GM23338 (cell line): ENCODE data around the gene RASL12. TPM values are rescaled to one million over a fixed set of nuclear protein-coding genes. Genes with fewer than 3 reads are reported as not detected.

Experiments used
- ATAC-seq: fragments of 200-7000 bp; cut with Tn5 transposase; 3 replicates; pipeline ENCODE4 v1.9.1; 2020
- DNase-seq: peaks from one replicate; pipeline ENCODE4 v3.0.0-alpha.2; 2015; ENCODE audit warnings: low spot score
- H2AFZ ChIP-seq: fragments of 200-600 bp; sonication (generic); 2 replicates; pipeline ENCODE4 v1.8.0; 2016; ENCODE audit warnings: antibody characterized with exemption, mild to moderate bottlenecking, moderate library complexity
- H3F3A ChIP-seq: fragments of 200-600 bp; sonication (generic); replicated peaks from 2 replicates; pipeline ENCODE4 v1.8.0; 2017; ENCODE audit warnings: antibody characterized with exemption, mixed run types, low read depth
- H3K27ac ChIP-seq: fragments of 200-600 bp; sonication (generic); 2 replicates; pipeline ENCODE4 v1.6.1; 2016; ENCODE audit warnings: low read depth
- H3K27me3 ChIP-seq: fragments of 200-600 bp; sonication (generic); 2 replicates; pipeline ENCODE4 v1.8.0; 2016; ENCODE audit warnings: mild to moderate bottlenecking, mixed run types, moderate library complexity; ENCODE audit not compliant: insufficient read depth
- H3K36me3 ChIP-seq: fragments of 200-600 bp; sonication (generic); 2 replicates; pipeline ENCODE4 v1.8.0; 2016; ENCODE audit warnings: mild to moderate bottlenecking; ENCODE audit not compliant: insufficient read depth
- H3K4me1 ChIP-seq: fragments of 200-600 bp; sonication (generic); 2 replicates; pipeline ENCODE4 v1.8.0; 2016; ENCODE audit warnings: mild to moderate bottlenecking, moderate library complexity; ENCODE audit not compliant: insufficient read depth
- H3K4me2 ChIP-seq: fragments of 200-600 bp; sonication (generic); 2 replicates; pipeline ENCODE4 v1.7.1; 2017; ENCODE audit warnings: mixed run types
- H3K4me3 ChIP-seq: fragments of 200-600 bp; sonication (generic); 2 replicates; pipeline ENCODE4 v1.6.1; 2016; ENCODE audit warnings: mixed run types
- H3K79me2 ChIP-seq: fragments of 200-600 bp; sonication (generic); replicated peaks from 2 replicates; pipeline ENCODE4 v1.8.0; 2017; ENCODE audit warnings: mild to moderate bottlenecking; ENCODE audit not compliant: insufficient read depth
- H3K9me2 ChIP-seq: fragments of 200-600 bp; sonication (generic); 2 replicates; pipeline ENCODE4 v1.8.0; 2017; ENCODE audit not compliant: insufficient read depth
- H4K20me1 ChIP-seq: fragments of 200-600 bp; sonication (generic); replicated peaks from 2 replicates; pipeline ENCODE4 v1.8.0; 2017; ENCODE audit warnings: mild to moderate bottlenecking; ENCODE audit not compliant: insufficient read depth
- H3K27ac Mint-ChIP-seq: 2 replicates; pipeline ENCODE4 v1.8.0; 2020; ENCODE audit warnings: inconsistent platforms, mild to moderate bottlenecking, moderate library complexity, mixed read lengths
- H3K27me3 Mint-ChIP-seq: 3 replicates; pipeline ENCODE4 v1.8.0; 2022; ENCODE audit warnings: low read depth, mild to moderate bottlenecking, moderate library complexity, mixed read lengths, inconsistent platforms; ENCODE audit not compliant: insufficient read depth, poor library complexity
- H3K36me3 Mint-ChIP-seq: 3 replicates; pipeline ENCODE4 v1.8.0; 2021; ENCODE audit warnings: low read depth, mild to moderate bottlenecking, inconsistent platforms, moderate library complexity, mixed read lengths
- H3K4me1 Mint-ChIP-seq: 3 replicates; pipeline ENCODE4 v1.8.0; 2020; ENCODE audit warnings: mild to moderate bottlenecking, inconsistent platforms, mixed read lengths
- H3K4me3 Mint-ChIP-seq: 3 replicates; pipeline ENCODE4 v1.8.0; 2021; ENCODE audit warnings: moderate library complexity, mild to moderate bottlenecking, inconsistent platforms, mixed read lengths
- H3K9me3 Mint-ChIP-seq: 3 replicates; pipeline ENCODE4 v1.8.0; 2020; ENCODE audit warnings: moderate library complexity, mild to moderate bottlenecking, inconsistent platforms, mixed read lengths
- CREB1 ChIP-seq: fragments of 250-450 bp; sonication (Bioruptor Pico); IDR thresholded peaks from 2 replicates; pipeline ENCODE4 v1.5.0; 2020; ENCODE audit warnings: low read depth, mild to moderate bottlenecking, moderate library complexity
- EZH2 ChIP-seq: fragments of 200-600 bp; sonication (generic); IDR thresholded peaks from one replicate; pipeline ENCODE4 v1.8.0; 2017; ENCODE audit warnings: antibody characterized with exemption, mild to moderate bottlenecking, low read depth; ENCODE audit not compliant: unreplicated experiment
- EZH2phosphoT487 ChIP-seq: fragments of 200-600 bp; sonication (generic); IDR thresholded peaks from one replicate; pipeline ENCODE4 v1.8.1; 2018; ENCODE audit warnings: antibody characterized with exemption; ENCODE audit not compliant: unreplicated experiment
- POLR2AphosphoS5 ChIP-seq: IDR thresholded peaks from 2 replicates; pipeline ENCODE4 v1.6.1; 2016; ENCODE audit warnings: antibody characterized with exemption, low read depth
- STAT1 ChIP-seq: IDR thresholded peaks from one replicate; pipeline ENCODE4 v1.6.1; 2016; ENCODE audit warnings: antibody characterized with exemption; ENCODE audit not compliant: unreplicated experiment
- ZNF114 ChIP-seq: fragments of 250-450 bp; sonication (Bioruptor Pico); IDR thresholded peaks from 2 replicates; pipeline ENCODE4 v1.5.0; 2020; ENCODE audit warnings: mild to moderate bottlenecking, moderate library complexity
- polyA plus RNA-seq: library from polyadenylated mRNA; unstranded; fragments of >200 nt; fragmentation: Nextera tagmentation; extraction: Ambion mirVana; gene quantifications from 2 replicates; pipeline ENCODE4 v1.2.1, GENCODE V29; 2016
- total RNA-seq: library from RNA; depleted of rRNA; stranded (reverse); fragments of >200 nt; shearing (Covaris generic); gene quantifications from 2 replicates; pipeline ENCODE4 v1.2.3, GENCODE V29; 2014
- TF ChIP-seq, protein P1 (sequence below), 2 experiments: fragments of 200-600 bp in 1 of 2; sonication (generic) in 1 of 2; conservative IDR thresholded peaks; 2 replicates each; pipeline versions ENCODE4 v1.5.1 to v1.6.1; 2016 to 2017; ENCODE audit warnings: antibody characterized with exemption in 2 of 2, low read depth in 2 of 2, mild to moderate bottlenecking in 2 of 2, moderate library complexity in 1 of 2
- TF ChIP-seq, protein P2 (sequence below): IDR thresholded peaks from one replicate; pipeline ENCODE4 v1.6.1; 2018; ENCODE audit warnings: antibody characterized with exemption; ENCODE audit not compliant: unreplicated experiment
- TF ChIP-seq, protein P3 (sequence below): fragments of 250-450 bp; sonication (Bioruptor Pico); IDR thresholded peaks from 2 replicates; pipeline ENCODE4 v1.5.0; 2020; ENCODE audit warnings: mild to moderate bottlenecking, moderate library complexity

The RASL12 gene
- total and polyA plus RNA-seq, 2 experiments from 2014 or later = 4.5 to 27.7 TPM

DNA sequence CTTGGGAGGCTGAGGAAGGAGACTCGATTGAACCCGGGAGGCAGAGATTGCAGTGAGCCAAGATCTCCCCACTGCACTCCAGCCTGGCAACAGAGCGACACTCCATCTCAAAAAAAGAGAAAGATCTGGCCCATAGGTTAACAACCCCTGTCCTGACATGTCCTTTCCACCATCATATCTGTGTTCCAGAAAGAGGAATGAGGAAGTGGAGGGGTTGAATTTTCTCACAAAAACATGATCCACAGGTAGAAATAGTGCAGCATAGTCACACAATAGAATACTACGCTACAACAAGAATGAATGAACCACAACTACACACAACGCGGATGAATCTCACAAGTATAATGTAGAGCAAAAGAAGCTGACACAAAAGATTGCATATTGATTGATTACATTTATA lies 27.3 kb downstream of the RASL12 start (continued):
- TF ChIP-seq, protein P1, sequence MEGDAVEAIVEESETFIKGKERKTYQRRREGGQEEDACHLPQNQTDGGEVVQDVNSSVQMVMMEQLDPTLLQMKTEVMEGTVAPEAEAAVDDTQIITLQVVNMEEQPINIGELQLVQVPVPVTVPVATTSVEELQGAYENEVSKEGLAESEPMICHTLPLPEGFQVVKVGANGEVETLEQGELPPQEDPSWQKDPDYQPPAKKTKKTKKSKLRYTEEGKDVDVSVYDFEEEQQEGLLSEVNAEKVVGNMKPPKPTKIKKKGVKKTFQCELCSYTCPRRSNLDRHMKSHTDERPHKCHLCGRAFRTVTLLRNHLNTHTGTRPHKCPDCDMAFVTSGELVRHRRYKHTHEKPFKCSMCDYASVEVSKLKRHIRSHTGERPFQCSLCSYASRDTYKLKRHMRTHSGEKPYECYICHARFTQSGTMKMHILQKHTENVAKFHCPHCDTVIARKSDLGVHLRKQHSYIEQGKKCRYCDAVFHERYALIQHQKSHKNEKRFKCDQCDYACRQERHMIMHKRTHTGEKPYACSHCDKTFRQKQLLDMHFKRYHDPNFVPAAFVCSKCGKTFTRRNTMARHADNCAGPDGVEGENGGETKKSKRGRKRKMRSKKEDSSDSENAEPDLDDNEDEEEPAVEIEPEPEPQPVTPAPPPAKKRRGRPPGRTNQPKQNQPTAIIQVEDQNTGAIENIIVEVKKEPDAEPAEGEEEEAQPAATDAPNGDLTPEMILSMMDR (conservative IDR thresholded peaks at IDR 0.05; ENCODE audit: low read depth in 2 of 2) = no peak
- TF ChIP-seq, protein P2, sequence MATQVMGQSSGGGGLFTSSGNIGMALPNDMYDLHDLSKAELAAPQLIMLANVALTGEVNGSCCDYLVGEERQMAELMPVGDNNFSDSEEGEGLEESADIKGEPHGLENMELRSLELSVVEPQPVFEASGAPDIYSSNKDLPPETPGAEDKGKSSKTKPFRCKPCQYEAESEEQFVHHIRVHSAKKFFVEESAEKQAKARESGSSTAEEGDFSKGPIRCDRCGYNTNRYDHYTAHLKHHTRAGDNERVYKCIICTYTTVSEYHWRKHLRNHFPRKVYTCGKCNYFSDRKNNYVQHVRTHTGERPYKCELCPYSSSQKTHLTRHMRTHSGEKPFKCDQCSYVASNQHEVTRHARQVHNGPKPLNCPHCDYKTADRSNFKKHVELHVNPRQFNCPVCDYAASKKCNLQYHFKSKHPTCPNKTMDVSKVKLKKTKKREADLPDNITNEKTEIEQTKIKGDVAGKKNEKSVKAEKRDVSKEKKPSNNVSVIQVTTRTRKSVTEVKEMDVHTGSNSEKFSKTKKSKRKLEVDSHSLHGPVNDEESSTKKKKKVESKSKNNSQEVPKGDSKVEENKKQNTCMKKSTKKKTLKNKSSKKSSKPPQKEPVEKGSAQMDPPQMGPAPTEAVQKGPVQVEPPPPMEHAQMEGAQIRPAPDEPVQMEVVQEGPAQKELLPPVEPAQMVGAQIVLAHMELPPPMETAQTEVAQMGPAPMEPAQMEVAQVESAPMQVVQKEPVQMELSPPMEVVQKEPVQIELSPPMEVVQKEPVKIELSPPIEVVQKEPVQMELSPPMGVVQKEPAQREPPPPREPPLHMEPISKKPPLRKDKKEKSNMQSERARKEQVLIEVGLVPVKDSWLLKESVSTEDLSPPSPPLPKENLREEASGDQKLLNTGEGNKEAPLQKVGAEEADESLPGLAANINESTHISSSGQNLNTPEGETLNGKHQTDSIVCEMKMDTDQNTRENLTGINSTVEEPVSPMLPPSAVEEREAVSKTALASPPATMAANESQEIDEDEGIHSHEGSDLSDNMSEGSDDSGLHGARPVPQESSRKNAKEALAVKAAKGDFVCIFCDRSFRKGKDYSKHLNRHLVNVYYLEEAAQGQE = no peak
- TF ChIP-seq STAT1 = no peak
- TF ChIP-seq POLR2AphosphoS5 = no peak
- TF ChIP-seq ZNF114 = no peak

DNA sequence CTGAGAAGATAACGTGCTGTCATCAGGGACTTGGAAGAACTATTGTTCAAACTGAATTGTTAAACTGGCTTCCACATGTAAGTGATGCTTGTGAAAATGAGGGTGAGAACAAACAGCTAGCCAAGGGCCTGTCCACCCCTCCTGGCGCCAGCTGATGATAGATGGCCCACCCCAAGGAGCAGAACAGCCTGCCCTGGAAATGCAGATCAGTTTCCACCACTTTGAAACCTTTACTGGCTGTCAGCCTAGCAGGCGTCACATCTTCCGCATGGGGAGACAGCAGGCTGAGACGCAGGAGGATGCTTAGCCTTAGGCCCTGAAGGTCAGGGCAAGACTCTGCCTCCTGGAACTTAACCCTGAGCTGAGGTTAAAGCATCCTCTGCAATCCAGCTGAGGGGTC lies 29.0 kb downstream of the RASL12 start:
- no peak for ATAC-seq
- no peaks in the 10 kb centered on the region for H3F3A ChIP-seq
- H3K27me3 Mint-ChIP-seq = no peaks in the 10 kb centered on the region
- H3K27ac Mint-ChIP-seq = no peak overlapping the region
- no peaks in the 10 kb centered on the region for H4K20me1 ChIP-seq
- no peak overlapping the region for H3K4me3 Mint-ChIP-seq
- H3K4me3 ChIP-seq = no peak overlapping the region
- TF ChIP-seq EZH2phosphoT487 = no peak
- TF ChIP-seq ZNF114 = no peak
- no peak for TF ChIP-seq CREB1
- TF ChIP-seq STAT1 = no peak
- no peak for TF ChIP-seq EZH2
- TF ChIP-seq, protein P3, sequence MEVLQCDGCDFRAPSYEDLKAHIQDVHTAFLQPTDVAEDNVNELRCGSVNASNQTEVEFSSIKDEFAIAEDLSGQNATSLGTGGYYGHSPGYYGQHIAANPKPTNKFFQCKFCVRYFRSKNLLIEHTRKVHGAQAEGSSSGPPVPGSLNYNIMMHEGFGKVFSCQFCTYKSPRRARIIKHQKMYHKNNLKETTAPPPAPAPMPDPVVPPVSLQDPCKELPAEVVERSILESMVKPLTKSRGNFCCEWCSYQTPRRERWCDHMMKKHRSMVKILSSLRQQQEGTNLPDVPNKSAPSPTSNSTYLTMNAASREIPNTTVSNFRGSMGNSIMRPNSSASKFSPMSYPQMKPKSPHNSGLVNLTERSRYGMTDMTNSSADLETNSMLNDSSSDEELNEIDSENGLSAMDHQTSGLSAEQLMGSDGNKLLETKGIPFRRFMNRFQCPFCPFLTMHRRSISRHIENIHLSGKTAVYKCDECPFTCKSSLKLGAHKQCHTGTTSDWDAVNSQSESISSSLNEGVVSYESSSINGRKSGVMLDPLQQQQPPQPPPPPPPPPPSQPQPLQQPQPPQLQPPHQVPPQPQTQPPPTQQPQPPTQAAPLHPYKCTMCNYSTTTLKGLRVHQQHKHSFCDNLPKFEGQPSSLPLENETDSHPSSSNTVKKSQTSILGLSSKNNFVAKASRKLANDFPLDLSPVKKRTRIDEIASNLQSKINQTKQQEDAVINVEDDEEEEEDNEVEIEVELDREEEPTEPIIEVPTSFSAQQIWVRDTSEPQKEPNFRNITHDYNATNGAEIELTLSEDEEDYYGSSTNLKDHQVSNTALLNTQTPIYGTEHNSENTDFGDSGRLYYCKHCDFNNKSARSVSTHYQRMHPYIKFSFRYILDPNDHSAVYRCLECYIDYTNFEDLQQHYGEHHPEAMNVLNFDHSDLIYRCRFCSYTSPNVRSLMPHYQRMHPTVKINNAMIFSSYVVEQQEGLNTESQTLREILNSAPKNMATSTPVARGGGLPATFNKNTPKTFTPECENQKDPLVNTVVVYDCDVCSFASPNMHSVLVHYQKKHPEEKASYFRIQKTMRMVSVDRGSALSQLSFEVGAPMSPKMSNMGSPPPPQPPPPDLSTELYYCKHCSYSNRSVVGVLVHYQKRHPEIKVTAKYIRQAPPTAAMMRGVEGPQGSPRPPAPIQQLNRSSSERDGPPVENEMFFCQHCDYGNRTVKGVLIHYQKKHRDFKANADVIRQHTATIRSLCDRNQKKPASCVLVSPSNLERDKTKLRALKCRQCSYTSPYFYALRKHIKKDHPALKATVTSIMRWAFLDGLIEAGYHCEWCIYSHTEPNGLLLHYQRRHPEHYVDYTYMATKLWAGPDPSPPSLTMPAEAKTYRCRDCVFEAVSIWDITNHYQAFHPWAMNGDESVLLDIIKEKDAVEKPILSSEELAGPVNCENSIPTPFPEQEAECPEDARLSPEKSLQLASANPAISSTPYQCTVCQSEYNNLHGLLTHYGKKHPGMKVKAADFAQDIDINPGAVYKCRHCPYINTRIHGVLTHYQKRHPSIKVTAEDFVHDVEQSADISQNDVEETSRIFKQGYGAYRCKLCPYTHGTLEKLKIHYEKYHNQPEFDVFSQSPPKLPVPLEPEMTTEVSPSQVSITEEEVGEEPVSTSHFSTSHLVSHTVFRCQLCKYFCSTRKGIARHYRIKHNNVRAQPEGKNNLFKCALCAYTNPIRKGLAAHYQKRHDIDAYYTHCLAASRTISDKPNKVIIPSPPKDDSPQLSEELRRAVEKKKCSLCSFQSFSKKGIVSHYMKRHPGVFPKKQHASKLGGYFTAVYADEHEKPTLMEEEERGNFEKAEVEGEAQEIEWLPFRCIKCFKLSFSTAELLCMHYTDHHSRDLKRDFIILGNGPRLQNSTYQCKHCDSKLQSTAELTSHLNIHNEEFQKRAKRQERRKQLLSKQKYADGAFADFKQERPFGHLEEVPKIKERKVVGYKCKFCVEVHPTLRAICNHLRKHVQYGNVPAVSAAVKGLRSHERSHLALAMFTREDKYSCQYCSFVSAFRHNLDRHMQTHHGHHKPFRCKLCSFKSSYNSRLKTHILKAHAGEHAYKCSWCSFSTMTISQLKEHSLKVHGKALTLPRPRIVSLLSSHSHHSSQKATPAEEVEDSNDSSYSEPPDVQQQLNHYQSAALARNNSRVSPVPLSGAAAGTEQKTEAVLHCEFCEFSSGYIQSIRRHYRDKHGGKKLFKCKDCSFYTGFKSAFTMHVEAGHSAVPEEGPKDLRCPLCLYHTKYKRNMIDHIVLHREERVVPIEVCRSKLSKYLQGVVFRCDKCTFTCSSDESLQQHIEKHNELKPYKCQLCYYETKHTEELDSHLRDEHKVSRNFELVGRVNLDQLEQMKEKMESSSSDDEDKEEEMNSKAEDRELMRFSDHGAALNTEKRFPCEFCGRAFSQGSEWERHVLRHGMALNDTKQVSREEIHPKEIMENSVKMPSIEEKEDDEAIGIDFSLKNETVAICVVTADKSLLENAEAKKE = no peak
- no peak for TF ChIP-seq POLR2AphosphoS5
- no peaks in the 10 kb centered on the region for H3K9me3 Mint-ChIP-seq
- no peaks in the 10 kb centered on the region for H3K27me3 ChIP-seq
- no peaks in the 10 kb centered on the region for H3K79me2 ChIP-seq
- no peaks in the 10 kb centered on the region for H3K4me1 Mint-ChIP-seq
- no peaks in the 10 kb centered on the region for H3K9me2 ChIP-seq
- no peak for DNase-seq
- H3K4me2 ChIP-seq = no peak overlapping the region
- peak overlapping the region; percentile 43; the same call in 1 of the 2 replicates for H2AFZ ChIP-seq
- no peak overlapping the region for H3K27ac ChIP-seq
- no peaks in the 10 kb centered on the region for H3K36me3 ChIP-seq
- H3K4me1 ChIP-seq = no peaks in the 10 kb centered on the region
- no peaks in the 10 kb centered on the region for H3K36me3 Mint-ChIP-seq
